ENCODE results near the gene SYNDIG1.

DNA sequence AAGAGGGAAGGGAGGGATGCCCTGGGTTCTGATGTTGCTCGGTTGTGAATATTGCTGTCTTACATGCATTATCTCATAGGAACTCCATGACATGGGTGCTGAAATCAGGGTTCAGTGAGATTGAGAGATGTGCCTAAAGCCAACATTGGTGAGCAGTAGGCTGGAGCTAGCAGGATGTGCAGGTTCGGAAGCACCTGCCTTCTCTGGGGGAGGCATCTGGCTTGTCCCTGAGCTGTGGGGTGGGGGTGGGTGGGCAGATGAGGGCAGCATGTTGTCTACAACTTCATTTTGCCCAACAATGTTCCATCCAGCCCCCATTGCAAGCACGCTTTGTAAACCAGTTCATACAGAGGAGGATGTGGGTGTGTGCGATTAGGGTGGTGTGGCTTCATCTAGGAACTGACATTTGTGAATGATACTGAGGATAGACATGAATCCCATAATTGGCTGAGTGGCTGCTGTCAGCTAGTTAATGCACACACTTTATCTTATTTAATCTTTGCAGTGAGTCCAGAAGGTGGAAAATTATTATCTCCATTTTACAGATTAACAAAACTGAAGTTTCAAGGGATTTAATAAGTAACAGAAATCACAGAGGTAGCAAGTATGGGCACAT, 119.4 kb downstream of the SYNDIG1 start:
- TF ChIP-seq RXRA (IDR thresholded peaks at IDR 0.05; ENCODE audit: borderline replicate concordance, low read depth) = no peak
- TF ChIP-seq SMC3 (IDR thresholded peaks at IDR 0.05; ENCODE audit: low read depth, low read length) = no peak
- TF ChIP-seq JUND (IDR thresholded peaks at IDR 0.05) = no peak
- TF ChIP-seq, protein P1, sequence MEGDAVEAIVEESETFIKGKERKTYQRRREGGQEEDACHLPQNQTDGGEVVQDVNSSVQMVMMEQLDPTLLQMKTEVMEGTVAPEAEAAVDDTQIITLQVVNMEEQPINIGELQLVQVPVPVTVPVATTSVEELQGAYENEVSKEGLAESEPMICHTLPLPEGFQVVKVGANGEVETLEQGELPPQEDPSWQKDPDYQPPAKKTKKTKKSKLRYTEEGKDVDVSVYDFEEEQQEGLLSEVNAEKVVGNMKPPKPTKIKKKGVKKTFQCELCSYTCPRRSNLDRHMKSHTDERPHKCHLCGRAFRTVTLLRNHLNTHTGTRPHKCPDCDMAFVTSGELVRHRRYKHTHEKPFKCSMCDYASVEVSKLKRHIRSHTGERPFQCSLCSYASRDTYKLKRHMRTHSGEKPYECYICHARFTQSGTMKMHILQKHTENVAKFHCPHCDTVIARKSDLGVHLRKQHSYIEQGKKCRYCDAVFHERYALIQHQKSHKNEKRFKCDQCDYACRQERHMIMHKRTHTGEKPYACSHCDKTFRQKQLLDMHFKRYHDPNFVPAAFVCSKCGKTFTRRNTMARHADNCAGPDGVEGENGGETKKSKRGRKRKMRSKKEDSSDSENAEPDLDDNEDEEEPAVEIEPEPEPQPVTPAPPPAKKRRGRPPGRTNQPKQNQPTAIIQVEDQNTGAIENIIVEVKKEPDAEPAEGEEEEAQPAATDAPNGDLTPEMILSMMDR (IDR thresholded peaks at IDR 0.05) = no peak
- TF ChIP-seq, protein P2, sequence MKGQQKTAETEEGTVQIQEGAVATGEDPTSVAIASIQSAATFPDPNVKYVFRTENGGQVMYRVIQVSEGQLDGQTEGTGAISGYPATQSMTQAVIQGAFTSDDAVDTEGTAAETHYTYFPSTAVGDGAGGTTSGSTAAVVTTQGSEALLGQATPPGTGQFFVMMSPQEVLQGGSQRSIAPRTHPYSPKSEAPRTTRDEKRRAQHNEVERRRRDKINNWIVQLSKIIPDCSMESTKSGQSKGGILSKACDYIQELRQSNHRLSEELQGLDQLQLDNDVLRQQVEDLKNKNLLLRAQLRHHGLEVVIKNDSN (IDR thresholded peaks at IDR 0.05; ENCODE audit: borderline replicate concordance, low read depth) = no peak
- TF ChIP-seq GATA2 (CRISPR knock-in tag; IDR thresholded peaks at IDR 0.05) = peak; percentile 45; the same call in 1 of the 2 replicates

Measured in SK-N-SH (cell line).